WTC11 (cell line): Measurements from ENCODE around the gene SAMD1. TPM values are rescaled to one million over a fixed set of nuclear protein-coding genes. Genes with fewer than 3 reads are reported as not detected.

Experiments
- ATAC-seq: fragments of 200-7000 bp; cut with Tn5 transposase; 2 replicates; pipeline ENCODE4 v1.10.0; 2021; ENCODE audit warnings: mild to moderate bottlenecking, moderate library complexity
- CTCF ChIA-PET: fragments of 300-600 bp; sonication (Branson Sonifier 250); formaldehyde crosslinking; loops from one replicate; lab custom pipeline; 2021; ENCODE audit warnings: antibody characterized with exemption; lab: Charles Lee
- POLR2A ChIA-PET: fragments of 350-600 bp; sonication (Branson Sonifier 250); formaldehyde crosslinking; loops from one replicate; lab custom pipeline; 2021; ENCODE audit warnings: antibody characterized with exemption; lab: Charles Lee
- DNase-seq: peaks from one replicate; pipeline ENCODE4 v3.0.0; 2021; ENCODE audit warnings: low spot score
- H3K27ac Mint-ChIP-seq: 2 replicates; pipeline ENCODE4 v1.8.0; 2021; ENCODE audit warnings: mixed read lengths
- H3K27me3 Mint-ChIP-seq: 2 replicates; pipeline ENCODE4 v1.8.0; 2021; ENCODE audit warnings: low read depth, mild to moderate bottlenecking, moderate library complexity, mixed read lengths
- H3K36me3 Mint-ChIP-seq: 2 replicates; pipeline ENCODE4 v1.8.0; 2021; ENCODE audit warnings: mixed read lengths
- H3K4me1 Mint-ChIP-seq: 2 replicates; pipeline ENCODE4 v1.8.0; 2022; ENCODE audit warnings: mixed read lengths
- H3K4me3 Mint-ChIP-seq: 2 replicates; pipeline ENCODE4 v1.8.0; 2021; ENCODE audit warnings: mild to moderate bottlenecking, moderate library complexity, mixed read lengths
- H3K9me3 Mint-ChIP-seq: 2 replicates; pipeline ENCODE4 v1.8.0; 2021; ENCODE audit warnings: mixed read lengths
- ATF3 ChIP-seq: sonication (generic); formaldehyde crosslinking; conservative IDR thresholded peaks from 2 replicates; pipeline ENCODE4 v1.8.1; 2022; ENCODE audit warnings: mild to moderate bottlenecking, missing genetic modification reagents
- E2F4 ChIP-seq: sonication (generic); formaldehyde crosslinking; IDR thresholded peaks from 2 replicates; pipeline ENCODE4 v1.8.1; 2022; ENCODE audit warnings: low read depth, mild to moderate bottlenecking, moderate library complexity, missing genetic modification reagents, borderline replicate concordance
- GABPB1 ChIP-seq: sonication (generic); formaldehyde crosslinking; IDR thresholded peaks from 2 replicates; pipeline ENCODE4 v1.8.1; 2023; ENCODE audit warnings: mild to moderate bottlenecking, missing genetic modification reagents
- HMGXB4 ChIP-seq: sonication (generic); formaldehyde crosslinking; IDR thresholded peaks from 2 replicates; pipeline ENCODE4 v1.8.1; 2023; ENCODE audit warnings: mild to moderate bottlenecking, moderate library complexity, missing genetic modification reagents
- IRF1 ChIP-seq: sonication (generic); formaldehyde crosslinking; IDR thresholded peaks from 2 replicates; pipeline ENCODE4 v1.8.0; 2023; ENCODE audit warnings: missing genetic modification reagents
- IRF2 ChIP-seq: sonication (generic); formaldehyde crosslinking; IDR thresholded peaks from 2 replicates; pipeline ENCODE4 v1.8.0; 2022; ENCODE audit warnings: low read depth, missing genetic modification reagents, borderline replicate concordance
- MAX ChIP-seq: sonication (generic); formaldehyde crosslinking; IDR thresholded peaks from 2 replicates; pipeline ENCODE4 v1.8.0; 2022; ENCODE audit warnings: mild to moderate bottlenecking, missing genetic modification reagents
- MLX ChIP-seq: sonication (generic); formaldehyde crosslinking; IDR thresholded peaks from 2 replicates; pipeline ENCODE4 v1.8.1; 2023; ENCODE audit warnings: mild to moderate bottlenecking, missing genetic modification reagents, moderate library complexity
- MYBL2 ChIP-seq: sonication (generic); formaldehyde crosslinking; IDR thresholded peaks from 2 replicates; pipeline ENCODE4 v1.8.1; 2023; ENCODE audit warnings: mild to moderate bottlenecking, moderate library complexity, missing genetic modification reagents
- OVOL2 ChIP-seq: fragments of 250-450 bp; sonication (Bioruptor Pico); IDR thresholded peaks from 2 replicates; pipeline ENCODE4 v1.9.0; 2021; ENCODE audit warnings: mild to moderate bottlenecking, borderline replicate concordance
- RELA ChIP-seq: sonication (generic); formaldehyde crosslinking; IDR thresholded peaks from 2 replicates; pipeline ENCODE4 v1.8.1; 2022; ENCODE audit warnings: missing genetic modification reagents, mild to moderate bottlenecking, borderline replicate concordance
- RORB ChIP-seq: fragments of 250-450 bp; sonication (Bioruptor Pico); IDR thresholded peaks from 2 replicates; pipeline ENCODE4 v1.9.0; 2021; ENCODE audit warnings: mild to moderate bottlenecking
- TEAD4 ChIP-seq: sonication (generic); formaldehyde crosslinking; IDR thresholded peaks from 2 replicates; pipeline ENCODE4 v1.8.0; 2022; ENCODE audit warnings: mild to moderate bottlenecking, missing genetic modification reagents
- USF1 ChIP-seq: sonication (generic); formaldehyde crosslinking; IDR thresholded peaks from 2 replicates; pipeline ENCODE4 v1.8.0; 2022; ENCODE audit warnings: mild to moderate bottlenecking, missing genetic modification reagents
- ZNF138 ChIP-seq: sonication (generic); formaldehyde crosslinking; conservative IDR thresholded peaks from 2 replicates; pipeline ENCODE4 v1.8.1; 2022; ENCODE audit warnings: mild to moderate bottlenecking, moderate library complexity, missing genetic modification reagents
- total RNA-seq: library from RNA; stranded (reverse); gene quantifications from 3 replicates; pipeline ENCODE4 v1.2.3, GENCODE V29; 2021

Gene SAMD1
- total RNA-seq, 1 experiment from 2014 or later: 116 TPM

- TF ChIP-seq MAX (CRISPR knock-in tag): no peak
- TF ChIP-seq TEAD4 (CRISPR knock-in tag): no peak
- TF ChIP-seq OVOL2 (CRISPR knock-in tag): no peak
- no peak for TF ChIP-seq RELA (CRISPR knock-in tag)
- TF ChIP-seq MLX (CRISPR knock-in tag): no peak
- no peak for TF ChIP-seq ZNF138 (CRISPR knock-in tag)
- TF ChIP-seq MYBL2: no peak
- TF ChIP-seq, all 79 proteins: peak for 0
These were observed 1.7 kb downstream of the SAMD1 start (continued) for GRCh38 chr19:14088634-14089411.

- H3K36me3 Mint-ChIP-seq: peaks cover 18% of the 10 kb centered on the region
- DNase-seq: no peak
- peaks cover 7% of the 10 kb centered on the region for H3K4me1 Mint-ChIP-seq
- ATAC-seq: no peak
- no peaks in the 10 kb centered on the region for H3K9me3 Mint-ChIP-seq
- peak overlapping the region; percentile 57 for H3K4me3 Mint-ChIP-seq
- no peak overlapping the region for H3K27ac Mint-ChIP-seq
- POLR2A ChIA-PET: no interaction called here
- peaks cover 31% of the 10 kb centered on the region for H3K27me3 Mint-ChIP-seq
- TF ChIP-seq GABPB1 (CRISPR knock-in tag): no peak
- no peak for TF ChIP-seq RORB (CRISPR knock-in tag)
- no peak for TF ChIP-seq USF1
- no peak for TF ChIP-seq E2F4 (CRISPR knock-in tag)
- no peak for TF ChIP-seq IRF2 (CRISPR knock-in tag)
- TF ChIP-seq HMGXB4: no peak
- no peak for TF ChIP-seq ATF3 (CRISPR knock-in tag)
- no peak for TF ChIP-seq IRF1 (CRISPR knock-in tag)
- CTCF ChIA-PET: interaction anchor here (0.6 to 1.5 kb wide), 7 partner anchors 9 to 213 kb away, joined by 3 to 5 read pairs (median 3); a partner anchor contains a TSS
These were observed 4.5 kb downstream of the SAMD1 start for GRCh38 chr19:14086098-14086497.

- peak; percentile 59 for DNase-seq
- Mint-ChIP-seq H3K27me3 (peaks cover 31% of the 10 kb centered on the region), H3K4me3 (peak within 1 kb of the TSS; percentile 57), H3K36me3 (peaks cover 18% of the 10 kb centered on the region), H3K9me3 (no peaks in the 10 kb centered on the region), H3K27ac (no peak within 1 kb of the TSS), H3K4me1 (peaks cover 7% of the 10 kb centered on the region)
- CTCF ChIA-PET: interaction anchor here (0.6 to 1.7 kb wide), 13 partner anchors 8 to 395 kb away, joined by 3 to 7 read pairs (median 3); partner anchors contain the start of gene ASF1B
- POLR2A ChIA-PET: interaction anchor here (1.1 kb wide), 1 partner anchor 898 kb away, joined by 3 read pairs; no protein-coding TSS in a partner anchor
- TF ChIP-seq OVOL2 (CRISPR knock-in tag) (no peak), ATF3 (CRISPR knock-in tag) (no peak)
- peak; percentile 27 for ATAC-seq
These were observed 5.1 kb downstream of the SAMD1 start, which contains the start of gene C19orf67 for GRCh38 chr19:14085309-14085995. Gene C19orf67, minus strand, starts transcription at chr19:14085783. Its CDS starts 156 bp downstream, at chr19:14085627.
